ENCODE data around the gene BNC2.

- TF ChIP-seq CTCF (conservative IDR thresholded peaks at IDR 0.05; ENCODE audit: low read length): no peak
- no peak for TF ChIP-seq EZH2phosphoT487 (IDR thresholded peaks at IDR 0.05; ENCODE audit: borderline replicate concordance)
Observed at GRCh38 chr9:16593746-16594145, 276.7 kb downstream of the BNC2 start.

All from Loucy (cell line).